Neural cell (in vitro differentiated cells): ENCODE data around the gene CACNB2. TPM values are rescaled to one million over a fixed set of nuclear protein-coding genes. Genes with fewer than 3 reads are reported as not detected.

ENCODE experiments used
- H2AFZ ChIP-seq: fragments of 200-600, 300-800 bp; sonication (generic), shearing (Covaris generic); 2 replicates; pipeline ENCODE4 v1.6.0; 2014; ENCODE audit warnings: low read depth, mild to moderate bottlenecking, antibody characterized with exemption, low read length, moderate library complexity
- H3F3A ChIP-seq: fragments of 200-600 bp; shearing (Covaris generic); 2 replicates; pipeline ENCODE4 v1.6.1; 2016; ENCODE audit warnings: mild to moderate bottlenecking, moderate library complexity, mixed read lengths, antibody characterized with exemption, low read length; ENCODE audit not compliant: insufficient read depth, poor library complexity, severe bottlenecking
- H3K27ac ChIP-seq: fragments of 200-600, 300-800 bp; sonication (generic), shearing (Covaris generic); 2 replicates; pipeline ENCODE4 v1.5.1; 2014; ENCODE audit warnings: mild to moderate bottlenecking, low read length, moderate library complexity
- H3K27me3 ChIP-seq: fragments of 300-800, 200-600 bp; sonication (generic), shearing (Covaris generic); 2 replicates; pipeline ENCODE4 v1.6.0; 2014; ENCODE audit warnings: mild to moderate bottlenecking, low read depth, low read length, moderate library complexity; ENCODE audit not compliant: insufficient read depth
- H3K36me3 ChIP-seq: fragments of 300-800, 200-600 bp; sonication (generic), shearing (Covaris generic); 2 replicates; pipeline ENCODE4 v1.5.1; 2014; ENCODE audit warnings: mild to moderate bottlenecking, antibody characterized with exemption, low read length, moderate library complexity; ENCODE audit not compliant: insufficient read depth
- H3K4me2 ChIP-seq: fragments of 300-800, 200-600 bp; sonication (generic), shearing (Covaris generic); 2 replicates; pipeline ENCODE4 v1.6.0; 2014; ENCODE audit warnings: mild to moderate bottlenecking, low read length
- H3K4me3 ChIP-seq: fragments of 300-800, 200-600 bp; sonication (generic), shearing (Covaris generic); 2 replicates; pipeline ENCODE4 v1.5.1; 2014; ENCODE audit warnings: mild to moderate bottlenecking, low read length, moderate library complexity
- H3K79me2 ChIP-seq: fragments of 200-600 bp; shearing (Covaris generic); replicated peaks from 2 replicates; pipeline ENCODE4 v1.6.0; 2014; ENCODE audit warnings: mild to moderate bottlenecking, low read length, moderate library complexity; ENCODE audit not compliant: insufficient read depth
- H3K9ac ChIP-seq: fragments of 300-800, 200-600 bp; sonication (generic), shearing (Covaris generic); 2 replicates; pipeline ENCODE4 v1.6.1; 2016; ENCODE audit warnings: mild to moderate bottlenecking, low read length, mixed read lengths
- H3K9me2 ChIP-seq: fragments of 200-600 bp; shearing (Covaris generic); 2 replicates; pipeline ENCODE4 v1.6.1; 2016; ENCODE audit warnings: mild to moderate bottlenecking, low read length, mixed read lengths; ENCODE audit not compliant: insufficient read depth
- H3K9me3 ChIP-seq: fragments of 200-600, 300-800 bp; sonication (generic), shearing (Covaris generic); 2 replicates; pipeline ENCODE4 v1.6.1; 2016; ENCODE audit warnings: mild to moderate bottlenecking, mixed run types, low read length, moderate library complexity, mixed read lengths
- H4K20me1 ChIP-seq: fragments of 200-600 bp; shearing (Covaris generic); 2 replicates; pipeline ENCODE4 v1.6.1; 2016; ENCODE audit warnings: mild to moderate bottlenecking, mixed run types; ENCODE audit not compliant: insufficient read depth
- CTCF ChIP-seq: fragments of 450-650 bp; IDR thresholded peaks from 2 replicates; pipeline ENCODE4 v1.5.1; 2014; ENCODE audit warnings: antibody characterized with exemption, mild to moderate bottlenecking, moderate library complexity; ENCODE audit not compliant: poor library complexity, severe bottlenecking
- EP300 ChIP-seq: fragments of 450-650 bp; conservative IDR thresholded peaks from 2 replicates; pipeline ENCODE4 v1.6.1; 2014; ENCODE audit warnings: antibody characterized with exemption, mild to moderate bottlenecking, moderate library complexity; ENCODE audit not compliant: poor library complexity, severe bottlenecking
- EZH2 ChIP-seq: fragments of 200-600, 300-800 bp; shearing (Covaris generic), sonication (generic); IDR thresholded peaks from 2 replicates; pipeline ENCODE4 v1.6.1; 2014; ENCODE audit warnings: antibody characterized with exemption, low read length, borderline replicate concordance, mild to moderate bottlenecking; ENCODE audit not compliant: insufficient read depth, poor library complexity, severe bottlenecking
- MXI1 ChIP-seq: fragments of 450-650 bp; conservative IDR thresholded peaks from 2 replicates; pipeline ENCODE4 v1.6.1; 2014; ENCODE audit warnings: antibody characterized with exemption, mild to moderate bottlenecking; ENCODE audit not compliant: poor library complexity, severe bottlenecking
- POLR2AphosphoS5 ChIP-seq: IDR thresholded peaks from 2 replicates; pipeline ENCODE4 v1.6.1; 2012
- RAD21 ChIP-seq: fragments of 450-650 bp; conservative IDR thresholded peaks from 2 replicates; pipeline ENCODE4 v1.6.1; 2014; ENCODE audit warnings: antibody characterized with exemption, mild to moderate bottlenecking, moderate library complexity
- REST ChIP-seq: IDR thresholded peaks from 2 replicates; pipeline ENCODE4 v1.6.1; 2012; ENCODE audit warnings: borderline replicate concordance
- SMC3 ChIP-seq: fragments of 450-650 bp; conservative IDR thresholded peaks from 2 replicates; pipeline ENCODE4 v1.6.1; 2014; ENCODE audit warnings: antibody characterized with exemption, mild to moderate bottlenecking, moderate library complexity; ENCODE audit not compliant: poor library complexity
- TAF1 ChIP-seq: IDR thresholded peaks from 2 replicates; pipeline ENCODE4 v1.6.1; 2012; ENCODE audit warnings: low read depth
- polyA plus RNA-seq: library from polyadenylated mRNA; depleted of rRNA; stranded (reverse); fragments of >200 nt; gene quantifications from 2 replicates; pipeline ENCODE4 v1.2.3, GENCODE V29; 2014

The CACNB2 gene
- polyA plus RNA-seq, 1 donor from 2014 or later, result 14.3 TPM

- H2AFZ ChIP-seq, result no peak overlapping the region
- no peaks in the 10 kb centered on the region for H3K9me3 ChIP-seq
- H3K36me3 ChIP-seq, result no peaks in the 10 kb centered on the region
- no peak overlapping the region for H3K27ac ChIP-seq
- H3K4me2 ChIP-seq, result no peak overlapping the region
- H4K20me1 ChIP-seq, result no peaks in the 10 kb centered on the region
- no peak overlapping the region for H3K4me3 ChIP-seq
- no peak overlapping the region for H3K9ac ChIP-seq
- no peaks in the 10 kb centered on the region for H3F3A ChIP-seq
- TF ChIP-seq SMC3, result peak; percentile 97
- TF ChIP-seq CTCF, result peak; percentile 94
- TF ChIP-seq RAD21, result peak; percentile 97
- TF ChIP-seq MXI1, result no peak
- no peak for TF ChIP-seq POLR2AphosphoS5
- TF ChIP-seq EP300, result no peak
- no peak for TF ChIP-seq REST
- TF ChIP-seq TAF1, result no peak
- TF ChIP-seq EZH2, result no peak
- H3K9me2 ChIP-seq, result no peaks in the 10 kb centered on the region
- H3K27me3 ChIP-seq, result no peaks in the 10 kb centered on the region
- H3K79me2 ChIP-seq, result no peaks in the 10 kb centered on the region
These were observed 74.7 kb downstream of the CACNB2 start for GRCh38 chr10:18214691-18215563.

- Histone ChIP-seq H3K36me3 (no peaks in the 10 kb centered on the region), H3K79me2 (no peaks in the 10 kb centered on the region), H3F3A (no peaks in the 10 kb centered on the region), H3K27ac (no peak overlapping the region), H3K4me2 (no peak overlapping the region), H4K20me1 (no peaks in the 10 kb centered on the region), H2AFZ (no peak overlapping the region), H3K27me3 (no peaks in the 10 kb centered on the region), H3K4me3 (no peak overlapping the region), H3K9me3 (no peaks in the 10 kb centered on the region), H3K9ac (no peak overlapping the region), H3K9me2 (no peaks in the 10 kb centered on the region)
- TF ChIP-seq REST, result no peak
- TF ChIP-seq TAF1, result no peak
- TF ChIP-seq CTCF, result peak; percentile 81
- peak; percentile 19 for TF ChIP-seq MXI1
- peak; percentile 90 for TF ChIP-seq SMC3
- TF ChIP-seq EZH2, result no peak
- TF ChIP-seq EP300, result no peak
- peak; percentile 80 for TF ChIP-seq RAD21
- no peak for TF ChIP-seq POLR2AphosphoS5
These were observed 76.3 kb downstream of the CACNB2 start for GRCh38 chr10:18216482-18216881.
